Activated CD4-positive, alpha-beta T cell treated with anti-CD3 and anti-CD28 coated beads, Interleukin-2, amount 50 U/mL, for 16 hours (primary cell): Measurements from ENCODE around the gene MAP2K4.

Source experiments
- DNase-seq: peaks from one replicate; pipeline ENCODE4 v3.0.0-alpha.2; 2020

MAP2K4 gene

GRCh38 chr17:12178644-12179330 lies 158.1 kb downstream of the MAP2K4 start:
- no peak for DNase-seq

GRCh38 chr17:12180644-12181261 lies 160.1 kb downstream of the MAP2K4 start:
- peak; percentile 31 for DNase-seq

- no peak for DNase-seq
Observed at GRCh38 chr17:12187658-12188057, 167.0 kb downstream of the MAP2K4 start.

- DNase-seq, result no peak
Observed at GRCh38 chr17:12193144-12193735, 172.6 kb downstream of the MAP2K4 start.
